Vagina (tissue), 2 donors: ENCODE data around the gene GPR42.

ENCODE experiments used
- CTCF ChIP-seq, 3 experiments: fragments of 450-650 bp in 2 of 3; fragments of 200-600 bp in 1 of 3; sonication (generic) in 1 of 3; IDR thresholded peaks; one replicate each; pipeline ENCODE4 v1.5.1; 2017 to 2019; ENCODE audit warnings: antibody characterized with exemption in 3 of 3, mild to moderate bottlenecking in 2 of 3, moderate library complexity in 2 of 3
- POLR2A ChIP-seq, 2 donors: fragments of 450-650 bp; IDR thresholded peaks; one replicate each; pipeline ENCODE4 v1.6.1; 2017; ENCODE audit warnings: antibody characterized with exemption in 2 of 2, mild to moderate bottlenecking in 2 of 2, moderate library complexity in 2 of 2
- POLR2AphosphoS5 ChIP-seq, 2 donors: sonication (generic); formaldehyde crosslinking; IDR thresholded peaks; one replicate each; pipeline ENCODE4 v1.9.0; 2017; ENCODE audit warnings: antibody characterized with exemption in 2 of 2, mild to moderate bottlenecking in 2 of 2, low read depth in 1 of 2; ENCODE audit not compliant: insufficient read depth in 1 of 2

DNA sequence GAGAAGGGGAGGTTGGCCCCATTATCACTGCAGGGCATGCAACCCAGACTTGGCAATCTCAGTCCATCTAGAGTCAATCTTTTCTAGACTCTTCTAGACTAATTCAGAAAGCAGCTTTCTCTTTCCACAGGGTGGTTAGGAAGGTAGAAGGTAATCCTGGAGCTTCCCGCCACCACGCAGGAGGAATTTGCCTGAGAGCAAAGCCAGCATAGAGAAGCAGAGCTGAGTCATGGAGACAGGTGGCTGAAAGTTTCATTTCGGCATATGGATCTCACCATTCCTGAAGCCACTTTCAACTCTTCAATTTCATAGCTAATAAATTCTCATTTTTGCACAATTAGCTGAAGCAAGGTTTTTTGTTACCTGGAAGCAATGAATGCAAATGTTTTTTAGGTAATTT lies 48.2 kb downstream of the GPR42 start:
- TF ChIP-seq CTCF (IDR thresholded peaks at IDR 0.05) (no peak), POLR2AphosphoS5 (IDR thresholded peaks at IDR 0.05; ENCODE audit: insufficient read depth in 1 of 2, low read depth in 1 of 2) (no peak), POLR2A (IDR thresholded peaks at IDR 0.05) (no peak)
